GM12875 (cell line): ENCODE results near the gene CCDC192.

Source experiments
- H3K4me3 ChIP-seq: one replicate; pipeline ENCODE4 v1.5.1; 2011; ENCODE audit warnings: low read depth, low read length, control low read depth
- TF ChIP-seq, protein P1 (sequence below): IDR thresholded peaks from 2 replicates; pipeline ENCODE4 v1.5.1; 2011; ENCODE audit warnings: low read depth, mild to moderate bottlenecking, control low read depth, inconsistent platforms, low read length, moderate library complexity, borderline replicate concordance; ENCODE audit not compliant: insufficient read depth

The CCDC192 gene

DNA sequence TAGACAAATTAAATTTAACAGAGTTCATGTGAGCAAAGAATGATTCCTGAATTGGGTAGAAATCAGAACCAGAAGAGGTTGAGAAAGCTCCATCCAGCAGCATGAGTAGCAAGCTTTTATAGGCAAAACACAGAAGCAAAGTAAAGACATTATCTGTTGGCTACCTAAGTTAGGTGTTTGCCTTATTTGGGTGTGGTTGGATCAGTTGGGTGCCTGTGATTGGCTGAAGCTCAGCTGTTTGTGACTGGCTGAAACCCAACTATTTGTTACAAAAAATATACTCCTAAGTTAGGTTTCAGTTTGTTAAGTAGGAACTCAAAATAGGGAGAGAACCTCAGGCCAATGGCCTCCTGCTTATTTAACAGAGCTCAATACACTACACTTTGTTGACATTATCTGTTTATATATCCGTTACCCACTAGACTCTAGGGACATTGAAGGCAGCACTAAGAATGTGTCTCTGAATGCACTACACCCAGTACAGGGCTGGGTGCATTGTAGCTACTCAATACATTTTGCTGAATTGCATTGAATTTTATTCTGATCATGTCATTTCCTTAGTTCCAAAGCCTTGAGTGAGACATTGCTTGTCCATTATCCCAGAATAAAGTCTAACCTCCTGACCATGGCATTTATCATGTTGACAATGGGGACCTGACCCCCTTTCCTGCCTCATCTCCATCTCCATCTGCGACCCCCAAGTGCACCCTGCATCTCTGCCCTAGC is 98.7 kb downstream of the CCDC192 start:
- TF ChIP-seq, protein P1, sequence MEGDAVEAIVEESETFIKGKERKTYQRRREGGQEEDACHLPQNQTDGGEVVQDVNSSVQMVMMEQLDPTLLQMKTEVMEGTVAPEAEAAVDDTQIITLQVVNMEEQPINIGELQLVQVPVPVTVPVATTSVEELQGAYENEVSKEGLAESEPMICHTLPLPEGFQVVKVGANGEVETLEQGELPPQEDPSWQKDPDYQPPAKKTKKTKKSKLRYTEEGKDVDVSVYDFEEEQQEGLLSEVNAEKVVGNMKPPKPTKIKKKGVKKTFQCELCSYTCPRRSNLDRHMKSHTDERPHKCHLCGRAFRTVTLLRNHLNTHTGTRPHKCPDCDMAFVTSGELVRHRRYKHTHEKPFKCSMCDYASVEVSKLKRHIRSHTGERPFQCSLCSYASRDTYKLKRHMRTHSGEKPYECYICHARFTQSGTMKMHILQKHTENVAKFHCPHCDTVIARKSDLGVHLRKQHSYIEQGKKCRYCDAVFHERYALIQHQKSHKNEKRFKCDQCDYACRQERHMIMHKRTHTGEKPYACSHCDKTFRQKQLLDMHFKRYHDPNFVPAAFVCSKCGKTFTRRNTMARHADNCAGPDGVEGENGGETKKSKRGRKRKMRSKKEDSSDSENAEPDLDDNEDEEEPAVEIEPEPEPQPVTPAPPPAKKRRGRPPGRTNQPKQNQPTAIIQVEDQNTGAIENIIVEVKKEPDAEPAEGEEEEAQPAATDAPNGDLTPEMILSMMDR, result no peak
- H3K4me3 ChIP-seq, result no peak overlapping the region

DNA sequence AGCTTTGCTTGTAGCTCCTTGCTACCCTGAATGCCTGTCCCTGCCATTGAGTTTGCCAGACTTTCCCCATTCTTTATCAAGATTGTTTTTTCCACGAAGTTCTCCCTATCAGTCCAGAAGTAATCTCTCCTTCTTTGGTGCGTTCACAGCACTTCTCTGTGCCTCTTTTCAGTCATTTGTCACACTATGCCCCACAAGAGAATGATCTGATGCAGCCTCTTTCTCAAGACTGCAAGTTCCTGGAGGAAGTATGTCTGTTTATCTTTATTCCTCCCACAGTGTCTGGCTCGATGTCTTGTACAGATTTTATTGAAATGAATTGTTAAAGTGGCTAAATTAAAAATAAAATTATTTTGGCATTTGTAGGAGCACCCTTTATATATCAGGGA is 99.3 kb downstream of the CCDC192 start:
- no peak overlapping the region for H3K4me3 ChIP-seq
- TF ChIP-seq, protein P1, result no peak

- H3K4me3 ChIP-seq, result no peak overlapping the region
- TF ChIP-seq, protein P1, result no peak
These were observed 101.8 kb downstream of the CCDC192 start for GRCh38 chr5:127804886-127805426.

GRCh38 chr5:127805448-127805847 is 102.3 kb downstream of the CCDC192 start:
- TF ChIP-seq, protein P1, result no peak
- no peak overlapping the region for H3K4me3 ChIP-seq

- no peak overlapping the region for H3K4me3 ChIP-seq
- TF ChIP-seq, protein P1, result no peak
These were observed 103.6 kb downstream of the CCDC192 start for GRCh38 chr5:127806776-127807175.

- TF ChIP-seq, protein P1, result no peak
- H3K4me3 ChIP-seq, result no peak overlapping the region
These were observed 106.3 kb downstream of the CCDC192 start for GRCh38 chr5:127809533-127809932.

DNA sequence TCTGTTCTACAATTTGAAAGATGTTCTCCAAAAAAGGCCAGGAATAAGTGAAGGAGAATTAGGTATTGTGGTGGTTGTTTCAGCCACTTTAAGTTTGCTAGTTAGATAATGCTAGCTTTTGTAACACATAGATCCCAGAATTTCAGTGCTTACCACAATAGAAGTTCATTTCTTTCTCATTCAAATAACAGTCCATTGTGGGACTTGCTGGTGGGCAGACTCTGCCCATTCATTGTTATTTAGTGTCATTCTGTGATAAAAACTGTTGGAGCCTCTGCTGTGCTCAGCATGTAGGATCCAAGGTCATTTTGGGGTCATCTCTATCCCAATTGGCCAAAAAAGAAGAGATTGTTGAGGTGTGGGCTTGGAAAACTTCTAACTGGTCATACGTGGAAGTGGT is 106.8 kb downstream of the CCDC192 start:
- TF ChIP-seq, protein P1, result no peak
- H3K4me3 ChIP-seq, result no peak overlapping the region
